ENCODE results near the gene OS9.

DNA sequence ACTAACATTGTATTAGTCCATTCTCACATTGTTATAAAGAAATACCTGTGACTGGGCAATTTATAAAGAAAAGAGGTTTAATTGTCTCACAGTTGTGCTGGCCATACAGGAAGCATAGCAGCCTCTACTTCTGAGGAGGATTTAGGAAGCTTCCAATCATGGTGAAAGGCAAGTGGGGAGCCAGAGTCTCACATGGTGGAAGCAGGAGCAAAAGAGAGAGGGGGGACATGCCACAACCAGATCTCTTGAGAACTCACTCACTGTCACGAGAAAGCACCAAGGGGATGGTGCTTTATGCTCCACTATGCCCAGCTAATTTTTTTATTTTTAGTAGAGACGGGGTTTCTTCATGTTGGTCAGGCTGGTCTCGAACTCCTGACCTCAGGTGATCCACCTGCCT lies 13.3 kb downstream of the OS9 start:
- no peak for TF ChIP-seq EZH2 (IDR thresholded peaks at IDR 0.05; ENCODE audit: low read length, unreplicated experiment)
- TF ChIP-seq, protein P1, sequence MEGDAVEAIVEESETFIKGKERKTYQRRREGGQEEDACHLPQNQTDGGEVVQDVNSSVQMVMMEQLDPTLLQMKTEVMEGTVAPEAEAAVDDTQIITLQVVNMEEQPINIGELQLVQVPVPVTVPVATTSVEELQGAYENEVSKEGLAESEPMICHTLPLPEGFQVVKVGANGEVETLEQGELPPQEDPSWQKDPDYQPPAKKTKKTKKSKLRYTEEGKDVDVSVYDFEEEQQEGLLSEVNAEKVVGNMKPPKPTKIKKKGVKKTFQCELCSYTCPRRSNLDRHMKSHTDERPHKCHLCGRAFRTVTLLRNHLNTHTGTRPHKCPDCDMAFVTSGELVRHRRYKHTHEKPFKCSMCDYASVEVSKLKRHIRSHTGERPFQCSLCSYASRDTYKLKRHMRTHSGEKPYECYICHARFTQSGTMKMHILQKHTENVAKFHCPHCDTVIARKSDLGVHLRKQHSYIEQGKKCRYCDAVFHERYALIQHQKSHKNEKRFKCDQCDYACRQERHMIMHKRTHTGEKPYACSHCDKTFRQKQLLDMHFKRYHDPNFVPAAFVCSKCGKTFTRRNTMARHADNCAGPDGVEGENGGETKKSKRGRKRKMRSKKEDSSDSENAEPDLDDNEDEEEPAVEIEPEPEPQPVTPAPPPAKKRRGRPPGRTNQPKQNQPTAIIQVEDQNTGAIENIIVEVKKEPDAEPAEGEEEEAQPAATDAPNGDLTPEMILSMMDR (conservative IDR thresholded peaks at IDR 0.05; ENCODE audit: low read depth, low read length): no peak
- TF ChIP-seq EZH2phosphoT487 (IDR thresholded peaks at IDR 0.05; ENCODE audit: borderline replicate concordance, low read length): no peak

Data from PC-3 (cell line).